ENCODE data around the gene MYO18B.

Gene MYO18B

GRCh38 chr22:25935266-25936058 lies 193.5 kb downstream of the MYO18B start:
- Histone ChIP-seq H3K27ac (no peak overlapping the region), H3K4me3 (ENCODE audit: low read depth in 1 of 2, low read length in 1 of 2) (no peak overlapping the region), H3K36me3 (no peaks in the 10 kb centered on the region), H3K4me1 (ENCODE audit: control insufficient read depth in 1 of 2, insufficient read depth in 1 of 2, low read depth in 1 of 2, low read length in 1 of 2) (no peaks in the 10 kb centered on the region), H3K9me3 (no peaks in the 10 kb centered on the region), H3K27me3 (peaks cover 25% of the 10 kb centered on the region)
- no peak for TF ChIP-seq CTCF (IDR thresholded peaks at IDR 0.05)

- no peak overlapping the region for H3K4me3 ChIP-seq (ENCODE audit: low read depth in 1 of 2, low read length in 1 of 2)
- no peak for TF ChIP-seq CTCF (IDR thresholded peaks at IDR 0.05)
- peaks cover 48% of the 10 kb centered on the region for H3K27me3 ChIP-seq
- no peak overlapping the region for H3K27ac ChIP-seq
- H3K9me3 ChIP-seq = no peaks in the 10 kb centered on the region
- no peaks in the 10 kb centered on the region for H3K36me3 ChIP-seq
- H3K4me1 ChIP-seq (ENCODE audit: control insufficient read depth in 1 of 2, insufficient read depth in 1 of 2, low read depth in 1 of 2, low read length in 1 of 2) = no peaks in the 10 kb centered on the region
Observed at GRCh38 chr22:25938151-25938550, 196.2 kb downstream of the MYO18B start.

- Histone ChIP-seq H3K9me3 (no peaks in the 10 kb centered on the region), H3K36me3 (no peaks in the 10 kb centered on the region), H3K27me3 (peaks cover 43% of the 10 kb centered on the region), H3K4me3 (ENCODE audit: low read depth in 1 of 2, low read length in 1 of 2) (no peak overlapping the region), H3K27ac (no peak overlapping the region), H3K4me1 (ENCODE audit: control insufficient read depth in 1 of 2, insufficient read depth in 1 of 2, low read depth in 1 of 2, low read length in 1 of 2) (no peaks in the 10 kb centered on the region)
- no peak for TF ChIP-seq CTCF (IDR thresholded peaks at IDR 0.05)
Observed at GRCh38 chr22:25939384-25939783, 197.4 kb downstream of the MYO18B start.

GRCh38 chr22:25940479-25940878 lies 198.5 kb downstream of the MYO18B start:
- Histone ChIP-seq H3K4me1 (ENCODE audit: control insufficient read depth in 1 of 2, insufficient read depth in 1 of 2, low read depth in 1 of 2, low read length in 1 of 2) (no peaks in the 10 kb centered on the region), H3K4me3 (ENCODE audit: low read depth in 1 of 2, low read length in 1 of 2) (no peak overlapping the region), H3K9me3 (no peaks in the 10 kb centered on the region), H3K27me3 (peaks cover 33% of the 10 kb centered on the region), H3K27ac (no peak overlapping the region), H3K36me3 (no peaks in the 10 kb centered on the region)
- TF ChIP-seq CTCF (IDR thresholded peaks at IDR 0.05) = no peak

- peaks cover 29% of the 10 kb centered on the region for H3K27me3 ChIP-seq
- no peak overlapping the region for H3K4me3 ChIP-seq (ENCODE audit: low read depth in 1 of 2, low read length in 1 of 2)
- TF ChIP-seq CTCF (IDR thresholded peaks at IDR 0.05) = no peak
- no peaks in the 10 kb centered on the region for H3K4me1 ChIP-seq (ENCODE audit: control insufficient read depth in 1 of 2, insufficient read depth in 1 of 2, low read depth in 1 of 2, low read length in 1 of 2)
- no peaks in the 10 kb centered on the region for H3K9me3 ChIP-seq
- H3K27ac ChIP-seq = no peak overlapping the region
- no peaks in the 10 kb centered on the region for H3K36me3 ChIP-seq
Observed at GRCh38 chr22:25941365-25941960, 199.5 kb downstream of the MYO18B start.

Measured in neutrophil (primary cell).